WTC11 (cell line): ENCODE results near the gene QRFP. TPM values are rescaled to one million over a fixed set of nuclear protein-coding genes. Genes with fewer than 3 reads are reported as not detected.

Experiments used
- ATAC-seq: fragments of 200-7000 bp; cut with Tn5 transposase; 2 replicates; pipeline ENCODE4 v1.10.0; 2021; ENCODE audit warnings: mild to moderate bottlenecking, moderate library complexity
- CTCF ChIA-PET: fragments of 300-600 bp; sonication (Branson Sonifier 250); formaldehyde crosslinking; loops from one replicate; lab custom pipeline; 2021; ENCODE audit warnings: antibody characterized with exemption; lab: Charles Lee
- POLR2A ChIA-PET: fragments of 350-600 bp; sonication (Branson Sonifier 250); formaldehyde crosslinking; loops from one replicate; lab custom pipeline; 2021; ENCODE audit warnings: antibody characterized with exemption; lab: Charles Lee
- DNase-seq: peaks from one replicate; pipeline ENCODE4 v3.0.0; 2021; ENCODE audit warnings: low spot score
- H3K27ac Mint-ChIP-seq: 2 replicates; pipeline ENCODE4 v1.8.0; 2021; ENCODE audit warnings: mixed read lengths
- H3K27me3 Mint-ChIP-seq: 2 replicates; pipeline ENCODE4 v1.8.0; 2021; ENCODE audit warnings: low read depth, mild to moderate bottlenecking, moderate library complexity, mixed read lengths
- H3K36me3 Mint-ChIP-seq: 2 replicates; pipeline ENCODE4 v1.8.0; 2021; ENCODE audit warnings: mixed read lengths
- H3K4me1 Mint-ChIP-seq: 2 replicates; pipeline ENCODE4 v1.8.0; 2022; ENCODE audit warnings: mixed read lengths
- H3K4me3 Mint-ChIP-seq: 2 replicates; pipeline ENCODE4 v1.8.0; 2021; ENCODE audit warnings: mild to moderate bottlenecking, moderate library complexity, mixed read lengths
- H3K9me3 Mint-ChIP-seq: 2 replicates; pipeline ENCODE4 v1.8.0; 2021; ENCODE audit warnings: mixed read lengths
- ATF1 ChIP-seq: sonication (generic); formaldehyde crosslinking; IDR thresholded peaks from 2 replicates; pipeline ENCODE4 v1.8.1; 2023; ENCODE audit warnings: mild to moderate bottlenecking, moderate library complexity, missing genetic modification reagents
- FOXK1 ChIP-seq: sonication (generic); formaldehyde crosslinking; IDR thresholded peaks from 2 replicates; pipeline ENCODE4 v1.8.0; 2022; ENCODE audit warnings: mild to moderate bottlenecking, moderate library complexity, missing genetic modification reagents
- GRHL2 ChIP-seq: fragments of 250-450 bp; sonication (Bioruptor Pico); IDR thresholded peaks from 2 replicates; pipeline ENCODE4 v1.8.0; 2022; ENCODE audit warnings: mild to moderate bottlenecking, moderate library complexity; ENCODE audit not compliant: insufficient replicate concordance, severe bottlenecking
- HMGA2 ChIP-seq: fragments of 250-450 bp; sonication (Bioruptor Pico); IDR thresholded peaks from 2 replicates; pipeline ENCODE4 v1.4.0; 2021; ENCODE audit warnings: mild to moderate bottlenecking, moderate library complexity
- HMGXB4 ChIP-seq: sonication (generic); formaldehyde crosslinking; IDR thresholded peaks from 2 replicates; pipeline ENCODE4 v1.8.1; 2023; ENCODE audit warnings: mild to moderate bottlenecking, moderate library complexity, missing genetic modification reagents
- JUN ChIP-seq: sonication (generic); formaldehyde crosslinking; IDR thresholded peaks from 2 replicates; pipeline ENCODE4 v1.8.0; 2023; ENCODE audit warnings: mild to moderate bottlenecking, missing genetic modification reagents
- MXD4 ChIP-seq: fragments of 250-450 bp; sonication (Bioruptor Pico); IDR thresholded peaks from 2 replicates; pipeline ENCODE4 v1.8.0; 2021; ENCODE audit warnings: mild to moderate bottlenecking, moderate library complexity, borderline replicate concordance
- MYBL2 ChIP-seq: sonication (generic); formaldehyde crosslinking; IDR thresholded peaks from 2 replicates; pipeline ENCODE4 v1.8.1; 2023; ENCODE audit warnings: mild to moderate bottlenecking, moderate library complexity, missing genetic modification reagents
- NFATC4 ChIP-seq: fragments of 250-450 bp; sonication (Bioruptor Pico); IDR thresholded peaks from 2 replicates; pipeline ENCODE4 v1.9.0; 2021; ENCODE audit warnings: mild to moderate bottlenecking
- RELA ChIP-seq: sonication (generic); formaldehyde crosslinking; IDR thresholded peaks from 2 replicates; pipeline ENCODE4 v1.8.1; 2022; ENCODE audit warnings: missing genetic modification reagents, mild to moderate bottlenecking, borderline replicate concordance
- SOX15 ChIP-seq: fragments of 250-450 bp; sonication (Bioruptor Pico); IDR thresholded peaks from 2 replicates; pipeline ENCODE4 v1.9.0; 2021; ENCODE audit warnings: mild to moderate bottlenecking
- USF1 ChIP-seq: sonication (generic); formaldehyde crosslinking; IDR thresholded peaks from 2 replicates; pipeline ENCODE4 v1.8.0; 2022; ENCODE audit warnings: mild to moderate bottlenecking, missing genetic modification reagents
- ZBTB21 ChIP-seq: sonication (generic); formaldehyde crosslinking; IDR thresholded peaks from 2 replicates; pipeline ENCODE4 v1.8.1; 2023; ENCODE audit warnings: mild to moderate bottlenecking, missing genetic modification reagents, borderline replicate concordance
- ZNF232 ChIP-seq: sonication (generic); formaldehyde crosslinking; IDR thresholded peaks from 2 replicates; pipeline ENCODE4 v1.8.0; 2022; ENCODE audit warnings: mild to moderate bottlenecking, missing genetic modification reagents
- ZNF263 ChIP-seq: sonication (generic); formaldehyde crosslinking; IDR thresholded peaks from 2 replicates; pipeline ENCODE4 v1.8.1; 2022; ENCODE audit warnings: low read depth, mild to moderate bottlenecking, moderate library complexity, missing genetic modification reagents
- ZNF396 ChIP-seq: fragments of 250-450 bp; sonication (Bioruptor Pico); IDR thresholded peaks from 2 replicates; pipeline ENCODE4 v1.8.0; 2021; ENCODE audit warnings: mild to moderate bottlenecking, moderate library complexity, borderline replicate concordance
- ZNF423 ChIP-seq: fragments of 250-450 bp; sonication (Bioruptor Pico); IDR thresholded peaks from 2 replicates; pipeline ENCODE4 v2.1.2; 2022; ENCODE audit warnings: mild to moderate bottlenecking, moderate library complexity
- ZNF532 ChIP-seq: fragments of 250-450 bp; sonication (Bioruptor Pico); IDR thresholded peaks from 2 replicates; pipeline ENCODE4 v1.9.0; 2021; ENCODE audit warnings: mild to moderate bottlenecking, borderline replicate concordance
- total RNA-seq: library from RNA; stranded (reverse); gene quantifications from 3 replicates; pipeline ENCODE4 v1.2.3, GENCODE V29; 2021
- TF ChIP-seq, protein P1 (sequence below): sonication (generic); formaldehyde crosslinking; IDR thresholded peaks from 2 replicates; pipeline ENCODE4 v1.8.1; 2022; ENCODE audit warnings: mild to moderate bottlenecking, moderate library complexity, missing genetic modification reagents
- TF ChIP-seq, protein P2 (sequence below): sonication (generic); formaldehyde crosslinking; IDR thresholded peaks from 2 replicates; pipeline ENCODE4 v1.8.1; 2023; ENCODE audit warnings: mild to moderate bottlenecking, missing genetic modification reagents
- TF ChIP-seq, protein P3 (sequence below): sonication (generic); formaldehyde crosslinking; IDR thresholded peaks from 2 replicates; pipeline ENCODE4 v1.8.0; 2023; ENCODE audit warnings: mild to moderate bottlenecking, missing genetic modification reagents

Gene QRFP
- total RNA-seq, 1 experiment from 2014 or later, result not detected

DNA sequence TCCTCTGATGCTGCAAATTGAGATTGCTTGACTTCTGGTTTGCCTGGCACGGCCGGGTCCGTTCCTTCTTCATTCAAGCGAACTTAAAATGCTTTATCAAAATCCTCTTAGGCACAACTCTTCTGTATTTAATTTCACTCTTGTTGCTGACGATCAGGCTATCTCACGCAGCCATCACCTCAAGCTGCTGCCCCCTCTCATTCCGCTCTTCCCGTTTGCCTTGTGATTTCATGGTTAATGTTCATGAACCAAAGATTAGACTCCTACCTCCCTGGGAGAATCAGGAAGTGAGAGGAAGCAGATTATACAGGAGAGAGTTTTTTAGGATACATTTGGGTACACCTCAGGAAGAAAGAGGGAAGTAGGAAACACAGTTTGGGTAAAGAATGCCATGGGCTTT is 22.6 kb downstream of the QRFP start:
- Mint-ChIP-seq H3K36me3 (peaks cover 65% of the 10 kb centered on the region), H3K9me3 (no peaks in the 10 kb centered on the region)

DNA sequence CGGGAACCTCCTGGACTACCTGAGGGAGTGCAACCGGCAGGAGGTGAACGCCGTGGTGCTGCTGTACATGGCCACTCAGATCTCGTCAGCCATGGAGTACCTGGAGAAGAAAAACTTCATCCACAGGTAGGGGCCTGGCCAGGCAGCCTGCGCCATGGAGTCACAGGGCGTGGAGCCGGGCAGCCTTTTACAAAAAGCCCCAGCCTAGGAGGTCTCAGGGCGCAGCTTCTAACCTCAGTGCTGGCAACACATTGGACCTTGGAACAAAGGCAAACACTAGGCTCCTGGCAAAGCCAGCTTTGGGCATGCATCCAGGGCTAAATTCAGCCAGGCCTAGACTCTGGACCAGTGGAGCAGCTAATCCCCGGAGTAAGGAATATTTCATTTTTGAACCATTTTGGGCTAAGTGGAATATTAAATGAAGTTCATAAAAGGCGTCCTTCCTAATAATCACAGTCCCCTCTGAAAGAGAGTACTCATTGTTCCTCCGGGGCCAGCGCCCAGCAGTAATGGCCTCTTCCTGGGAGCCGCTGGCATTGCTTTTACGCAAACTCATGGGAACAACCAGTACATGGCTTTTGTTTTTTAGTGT is 23.6 kb downstream of the QRFP start:
- no peaks in the 10 kb centered on the region for H3K9me3 Mint-ChIP-seq
- H3K4me3 Mint-ChIP-seq, result no peak overlapping the region
- CTCF ChIA-PET, result no interaction called here
- ATAC-seq (no peak), DNase-seq (no peak)
- no peaks in the 10 kb centered on the region for H3K27me3 Mint-ChIP-seq
- POLR2A ChIA-PET, result no interaction called here
- no peak overlapping the region for H3K27ac Mint-ChIP-seq
- H3K4me1 Mint-ChIP-seq, result no peaks in the 10 kb centered on the region
- peaks cover 58% of the 10 kb centered on the region for H3K36me3 Mint-ChIP-seq
- TF ChIP-seq HMGA2 (no peak), MYBL2 (no peak), SOX15 (no peak), USF1 (CRISPR knock-in tag) (no peak), ZNF396 (no peak), MXD4 (CRISPR knock-in tag) (no peak), ZBTB21 (CRISPR knock-in tag) (no peak), GRHL2 (CRISPR knock-in tag) (no peak), NFATC4 (CRISPR knock-in tag) (no peak), HMGXB4 (CRISPR knock-in tag) (no peak), ZNF232 (CRISPR knock-in tag) (no peak), ZNF263 (CRISPR knock-in tag) (no peak), ZNF532 (CRISPR knock-in tag) (no peak), JUN (CRISPR knock-in tag) (no peak), ATF1 (CRISPR knock-in tag) (no peak)
- TF ChIP-seq, protein P1, sequence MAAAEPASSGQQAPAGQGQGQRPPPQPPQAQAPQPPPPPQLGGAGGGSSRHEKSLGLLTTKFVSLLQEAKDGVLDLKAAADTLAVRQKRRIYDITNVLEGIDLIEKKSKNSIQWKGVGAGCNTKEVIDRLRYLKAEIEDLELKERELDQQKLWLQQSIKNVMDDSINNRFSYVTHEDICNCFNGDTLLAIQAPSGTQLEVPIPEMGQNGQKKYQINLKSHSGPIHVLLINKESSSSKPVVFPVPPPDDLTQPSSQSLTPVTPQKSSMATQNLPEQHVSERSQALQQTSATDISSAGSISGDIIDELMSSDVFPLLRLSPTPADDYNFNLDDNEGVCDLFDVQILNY (CRISPR knock-in tag), result no peak

More for the DNA sequence above, 22.6 kb downstream of the QRFP start:
- DNase-seq (no peak), ATAC-seq (no peak)
- POLR2A ChIA-PET, result no interaction called here
- TF ChIP-seq FOXK1 (CRISPR knock-in tag) (no peak), GRHL2 (CRISPR knock-in tag) (no peak), RELA (CRISPR knock-in tag) (no peak), ZNF423 (CRISPR knock-in tag) (no peak), HMGA2 (no peak)
- TF ChIP-seq, protein P2, sequence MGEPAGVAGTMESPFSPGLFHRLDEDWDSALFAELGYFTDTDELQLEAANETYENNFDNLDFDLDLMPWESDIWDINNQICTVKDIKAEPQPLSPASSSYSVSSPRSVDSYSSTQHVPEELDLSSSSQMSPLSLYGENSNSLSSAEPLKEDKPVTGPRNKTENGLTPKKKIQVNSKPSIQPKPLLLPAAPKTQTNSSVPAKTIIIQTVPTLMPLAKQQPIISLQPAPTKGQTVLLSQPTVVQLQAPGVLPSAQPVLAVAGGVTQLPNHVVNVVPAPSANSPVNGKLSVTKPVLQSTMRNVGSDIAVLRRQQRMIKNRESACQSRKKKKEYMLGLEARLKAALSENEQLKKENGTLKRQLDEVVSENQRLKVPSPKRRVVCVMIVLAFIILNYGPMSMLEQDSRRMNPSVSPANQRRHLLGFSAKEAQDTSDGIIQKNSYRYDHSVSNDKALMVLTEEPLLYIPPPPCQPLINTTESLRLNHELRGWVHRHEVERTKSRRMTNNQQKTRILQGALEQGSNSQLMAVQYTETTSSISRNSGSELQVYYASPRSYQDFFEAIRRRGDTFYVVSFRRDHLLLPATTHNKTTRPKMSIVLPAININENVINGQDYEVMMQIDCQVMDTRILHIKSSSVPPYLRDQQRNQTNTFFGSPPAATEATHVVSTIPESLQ (CRISPR knock-in tag), result no peak
- TF ChIP-seq, protein P3, sequence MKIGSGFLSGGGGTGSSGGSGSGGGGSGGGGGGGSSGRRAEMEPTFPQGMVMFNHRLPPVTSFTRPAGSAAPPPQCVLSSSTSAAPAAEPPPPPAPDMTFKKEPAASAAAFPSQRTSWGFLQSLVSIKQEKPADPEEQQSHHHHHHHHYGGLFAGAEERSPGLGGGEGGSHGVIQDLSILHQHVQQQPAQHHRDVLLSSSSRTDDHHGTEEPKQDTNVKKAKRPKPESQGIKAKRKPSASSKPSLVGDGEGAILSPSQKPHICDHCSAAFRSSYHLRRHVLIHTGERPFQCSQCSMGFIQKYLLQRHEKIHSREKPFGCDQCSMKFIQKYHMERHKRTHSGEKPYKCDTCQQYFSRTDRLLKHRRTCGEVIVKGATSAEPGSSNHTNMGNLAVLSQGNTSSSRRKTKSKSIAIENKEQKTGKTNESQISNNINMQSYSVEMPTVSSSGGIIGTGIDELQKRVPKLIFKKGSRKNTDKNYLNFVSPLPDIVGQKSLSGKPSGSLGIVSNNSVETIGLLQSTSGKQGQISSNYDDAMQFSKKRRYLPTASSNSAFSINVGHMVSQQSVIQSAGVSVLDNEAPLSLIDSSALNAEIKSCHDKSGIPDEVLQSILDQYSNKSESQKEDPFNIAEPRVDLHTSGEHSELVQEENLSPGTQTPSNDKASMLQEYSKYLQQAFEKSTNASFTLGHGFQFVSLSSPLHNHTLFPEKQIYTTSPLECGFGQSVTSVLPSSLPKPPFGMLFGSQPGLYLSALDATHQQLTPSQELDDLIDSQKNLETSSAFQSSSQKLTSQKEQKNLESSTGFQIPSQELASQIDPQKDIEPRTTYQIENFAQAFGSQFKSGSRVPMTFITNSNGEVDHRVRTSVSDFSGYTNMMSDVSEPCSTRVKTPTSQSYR (CRISPR knock-in tag), result no peak
- CTCF ChIA-PET, result no interaction called here
- Mint-ChIP-seq H3K4me1 (no peaks in the 10 kb centered on the region), H3K4me3 (no peak overlapping the region), H3K27ac (no peak overlapping the region), H3K27me3 (no peaks in the 10 kb centered on the region)
